SK-N-SH treated with all-trans-retinoic acid at 6 μM for 48 hours (cell line): ENCODE data around the gene CCAR1.
"Not testable (repeated sequence)": the region's sequence is repeated elsewhere in the genome, so short reads cannot be mapped to it uniquely, and the experiment has no call there.

ENCODE experiments used
- ATAC-seq: fragments of 200-7000 bp; cut with Tn5 transposase; 3 replicates; pipeline ENCODE4 v1.9.1; 2020; ENCODE audit warnings: mild to moderate bottlenecking, moderate library complexity
- ARNTL ChIP-seq: fragments of 450-650 bp; formaldehyde crosslinking; IDR thresholded peaks from 2 replicates; pipeline ENCODE4 v1.5.0; 2020; ENCODE audit warnings: low read depth, mild to moderate bottlenecking, moderate library complexity, borderline replicate concordance
- BACH2 ChIP-seq: fragments of 250-450 bp; sonication (Bioruptor Pico); IDR thresholded peaks from 2 replicates; pipeline ENCODE4 v1.9.0; 2021; ENCODE audit warnings: mild to moderate bottlenecking, borderline replicate concordance
- CREB5 ChIP-seq: fragments of 250-450 bp; sonication (Bioruptor Pico); IDR thresholded peaks from 2 replicates; pipeline ENCODE4 v1.5.1; 2020; ENCODE audit warnings: low read depth, mild to moderate bottlenecking, moderate library complexity
- CSDC2 ChIP-seq: fragments of 250-450 bp; sonication (Bioruptor Pico); IDR thresholded peaks from 2 replicates; pipeline ENCODE4 v1.5.0; 2020; ENCODE audit warnings: mild to moderate bottlenecking, moderate library complexity
- ESRRG ChIP-seq: fragments of 250-450 bp; sonication (Bioruptor Pico); IDR thresholded peaks from 2 replicates; pipeline ENCODE4 v1.6.1; 2021; ENCODE audit warnings: mild to moderate bottlenecking
- GLIS3 ChIP-seq: fragments of 250-450 bp; sonication (Bioruptor Pico); IDR thresholded peaks from 2 replicates; pipeline ENCODE4 v1.5.0; 2020; ENCODE audit warnings: mild to moderate bottlenecking, moderate library complexity
- OSR1 ChIP-seq: fragments of 250-450 bp; sonication (Bioruptor Pico); IDR thresholded peaks from 2 replicates; pipeline ENCODE4 v1.8.0; 2022; ENCODE audit warnings: moderate library complexity, mild to moderate bottlenecking, inconsistent platforms
- RARB ChIP-seq: fragments of 250-450 bp; sonication (Bioruptor Pico); IDR thresholded peaks from 2 replicates; pipeline ENCODE4 v1.8.0; 2021; ENCODE audit warnings: mild to moderate bottlenecking, moderate library complexity
- SNAI2 ChIP-seq: fragments of 250-450 bp; sonication (Bioruptor Pico); IDR thresholded peaks from 2 replicates; pipeline ENCODE4 v1.5.0; 2020; ENCODE audit warnings: mild to moderate bottlenecking, moderate library complexity
- TCF4 ChIP-seq: fragments of 250-450 bp; sonication (Bioruptor Pico); IDR thresholded peaks from 2 replicates; pipeline ENCODE4 v1.8.0; 2021; ENCODE audit warnings: mild to moderate bottlenecking, moderate library complexity, borderline replicate concordance
- TOX ChIP-seq: fragments of 250-450 bp; sonication (Bioruptor Pico); IDR thresholded peaks from 2 replicates; pipeline ENCODE4 v1.8.0; 2021; ENCODE audit warnings: mild to moderate bottlenecking, moderate library complexity, borderline replicate concordance
- ZC3H10 ChIP-seq: fragments of 250-450 bp; sonication (Bioruptor Pico); IDR thresholded peaks from 2 replicates; pipeline ENCODE4 v1.5.1; 2021; ENCODE audit warnings: mild to moderate bottlenecking, moderate library complexity
- ZFP3 ChIP-seq: fragments of 250-450 bp; sonication (Bioruptor Pico); IDR thresholded peaks from 2 replicates; pipeline ENCODE4 v1.5.0; 2020; ENCODE audit warnings: mild to moderate bottlenecking, moderate library complexity
- ZFP30 ChIP-seq: fragments of 450-650 bp; formaldehyde crosslinking; IDR thresholded peaks from 2 replicates; pipeline ENCODE4 v1.5.0; 2022; ENCODE audit warnings: mild to moderate bottlenecking, moderate library complexity
- ZNF565 ChIP-seq: fragments of 450-650 bp; formaldehyde crosslinking; conservative IDR thresholded peaks from 2 replicates; pipeline ENCODE4 v1.5.0; 2020; ENCODE audit warnings: low read depth, mild to moderate bottlenecking, moderate library complexity
- ZNF70 ChIP-seq: fragments of 450-650 bp; formaldehyde crosslinking; IDR thresholded peaks from 2 replicates; pipeline ENCODE4 v1.5.0; 2020; ENCODE audit warnings: mild to moderate bottlenecking, moderate library complexity
- ZNF8 ChIP-seq: fragments of 450-650 bp; formaldehyde crosslinking; IDR thresholded peaks from 2 replicates; pipeline ENCODE4 v1.5.0; 2020; ENCODE audit warnings: mild to moderate bottlenecking, moderate library complexity
- TF ChIP-seq, protein P1 (sequence below): fragments of 250-450 bp; sonication (Bioruptor Pico); IDR thresholded peaks from 2 replicates; pipeline ENCODE4 v1.5.1; 2021; ENCODE audit warnings: mild to moderate bottlenecking, moderate library complexity
- TF ChIP-seq, protein P2 (sequence below): fragments of 250-450 bp; sonication (Bioruptor Pico); IDR thresholded peaks from 2 replicates; pipeline ENCODE4 v1.8.0; 2021; ENCODE audit warnings: low read depth, mild to moderate bottlenecking, moderate library complexity, borderline replicate concordance
- TF ChIP-seq, protein P3 (sequence below): fragments of 250-450 bp; sonication (Bioruptor Pico); IDR thresholded peaks from 2 replicates; pipeline ENCODE4 v1.8.0; 2020; ENCODE audit warnings: mild to moderate bottlenecking, moderate library complexity, borderline replicate concordance

Gene CCAR1

GRCh38 chr10:68734349-68734748 is 13.3 kb downstream of the CCAR1 start:
- TF ChIP-seq ZNF70 (CRISPR knock-in tag) (no peak), ZNF565 (no peak), TCF4 (CRISPR knock-in tag) (no peak)
- ATAC-seq, result no peak

DNA sequence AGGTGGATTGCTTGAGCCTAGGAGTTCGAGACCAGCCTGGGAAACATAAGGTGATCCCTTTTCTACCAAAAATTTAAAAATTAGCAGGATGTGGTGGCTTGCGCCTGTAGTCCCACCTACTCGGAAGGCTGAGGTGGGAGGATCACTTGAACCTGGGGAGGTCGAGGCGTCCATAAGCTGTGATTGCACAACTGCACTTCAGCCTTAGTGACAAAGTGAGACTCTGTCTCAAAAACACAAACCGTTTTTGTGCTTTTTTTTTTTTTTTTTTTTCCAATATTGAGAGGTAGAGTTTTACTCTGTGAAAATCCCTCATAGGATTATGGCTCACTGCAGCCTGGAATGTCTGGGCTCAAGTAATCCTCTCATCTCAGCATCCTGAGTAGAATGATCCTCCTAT is 14.1 kb downstream of the CCAR1 start:
- ATAC-seq, result no peak
- no peak for TF ChIP-seq TOX (CRISPR knock-in tag)
- no peak for TF ChIP-seq ZNF8 (CRISPR knock-in tag)
- no peak for TF ChIP-seq OSR1 (CRISPR knock-in tag)
- no peak for TF ChIP-seq ZFP30
- no peak for TF ChIP-seq ZNF70 (CRISPR knock-in tag)
- TF ChIP-seq ZC3H10 (CRISPR knock-in tag), result no peak
- no peak for TF ChIP-seq GLIS3 (CRISPR knock-in tag)
- no peak for TF ChIP-seq ZFP3 (CRISPR knock-in tag)
- TF ChIP-seq CREB5, result no peak

DNA sequence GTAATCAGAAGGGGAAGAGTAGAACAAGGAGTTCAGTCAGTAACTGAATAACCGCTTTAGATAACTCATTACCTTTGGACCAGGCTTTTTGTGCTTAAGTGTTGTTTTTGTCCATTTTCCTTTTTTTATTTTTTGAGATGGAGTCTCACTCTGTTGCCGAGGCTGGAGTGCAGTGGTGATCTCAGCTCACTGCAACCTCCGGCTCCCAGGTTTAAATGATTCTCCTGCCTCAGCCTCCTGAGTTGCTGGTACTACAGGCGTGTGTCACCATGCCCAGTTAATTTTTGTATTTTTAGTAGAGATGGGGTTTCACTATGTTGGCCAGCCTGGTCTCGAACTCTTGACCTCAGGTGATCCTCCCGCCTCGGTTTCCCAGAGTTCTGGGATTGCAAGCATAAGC is 14.7 kb downstream of the CCAR1 start:
- not testable (repeated sequence) for ATAC-seq

- not testable (repeated sequence) for ATAC-seq
Observed at GRCh38 chr10:68740676-68741075, 19.6 kb downstream of the CCAR1 start.

DNA sequence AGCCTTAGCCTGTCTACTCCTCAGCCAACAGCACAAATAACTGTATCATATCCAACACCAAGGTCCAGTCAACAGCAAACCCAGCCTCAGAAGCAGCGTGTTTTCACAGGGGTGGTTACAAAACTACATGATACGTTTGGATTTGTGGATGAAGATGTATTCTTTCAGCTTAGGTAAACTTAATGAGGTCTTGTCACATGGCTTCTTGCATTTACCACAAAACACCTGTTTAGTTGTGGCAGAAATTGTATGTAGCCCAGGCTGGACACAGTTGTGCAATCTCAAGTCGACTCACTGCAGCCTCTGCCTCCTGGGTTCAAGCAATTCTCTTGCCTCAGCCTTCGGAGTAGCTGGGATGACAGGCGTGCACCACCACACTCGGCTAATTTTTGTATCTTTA is 21.4 kb downstream of the CCAR1 start:
- no peak for ATAC-seq
- TF ChIP-seq ZFP3 (CRISPR knock-in tag) (no peak), ARNTL (CRISPR knock-in tag) (no peak), ZC3H10 (CRISPR knock-in tag) (no peak), OSR1 (CRISPR knock-in tag) (no peak), ZNF70 (CRISPR knock-in tag) (no peak), BACH2 (CRISPR knock-in tag) (no peak), GLIS3 (CRISPR knock-in tag) (no peak), TCF4 (CRISPR knock-in tag) (no peak), ZFP30 (no peak), SNAI2 (CRISPR knock-in tag) (no peak), TOX (CRISPR knock-in tag) (no peak), RARB (no peak), CREB5 (no peak), ZNF8 (CRISPR knock-in tag) (no peak), ESRRG (CRISPR knock-in tag) (no peak), CSDC2 (no peak)
- TF ChIP-seq, protein P1, sequence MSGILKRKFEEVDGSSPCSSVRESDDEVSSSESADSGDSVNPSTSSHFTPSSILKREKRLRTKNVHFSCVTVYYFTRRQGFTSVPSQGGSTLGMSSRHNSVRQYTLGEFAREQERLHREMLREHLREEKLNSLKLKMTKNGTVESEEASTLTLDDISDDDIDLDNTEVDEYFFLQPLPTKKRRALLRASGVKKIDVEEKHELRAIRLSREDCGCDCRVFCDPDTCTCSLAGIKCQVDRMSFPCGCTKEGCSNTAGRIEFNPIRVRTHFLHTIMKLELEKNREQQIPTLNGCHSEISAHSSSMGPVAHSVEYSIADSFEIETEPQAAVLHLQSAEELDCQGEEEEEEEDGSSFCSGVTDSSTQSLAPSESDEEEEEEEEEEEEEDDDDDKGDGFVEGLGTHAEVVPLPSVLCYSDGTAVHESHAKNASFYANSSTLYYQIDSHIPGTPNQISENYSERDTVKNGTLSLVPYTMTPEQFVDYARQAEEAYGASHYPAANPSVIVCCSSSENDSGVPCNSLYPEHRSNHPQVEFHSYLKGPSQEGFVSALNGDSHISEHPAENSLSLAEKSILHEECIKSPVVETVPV, result no peak
- TF ChIP-seq, protein P2, sequence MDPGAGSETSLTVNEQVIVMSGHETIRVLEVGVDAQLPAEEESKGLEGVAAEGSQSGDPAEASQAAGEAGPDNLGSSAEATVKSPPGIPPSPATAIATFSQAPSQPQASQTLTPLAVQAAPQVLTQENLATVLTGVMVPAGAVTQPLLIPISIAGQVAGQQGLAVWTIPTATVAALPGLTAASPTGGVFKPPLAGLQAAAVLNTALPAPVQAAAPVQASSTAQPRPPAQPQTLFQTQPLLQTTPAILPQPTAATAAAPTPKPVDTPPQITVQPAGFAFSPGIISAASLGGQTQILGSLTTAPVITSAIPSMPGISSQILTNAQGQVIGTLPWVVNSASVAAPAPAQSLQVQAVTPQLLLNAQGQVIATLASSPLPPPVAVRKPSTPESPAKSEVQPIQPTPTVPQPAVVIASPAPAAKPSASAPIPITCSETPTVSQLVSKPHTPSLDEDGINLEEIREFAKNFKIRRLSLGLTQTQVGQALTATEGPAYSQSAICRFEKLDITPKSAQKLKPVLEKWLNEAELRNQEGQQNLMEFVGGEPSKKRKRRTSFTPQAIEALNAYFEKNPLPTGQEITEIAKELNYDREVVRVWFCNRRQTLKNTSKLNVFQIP (CRISPR knock-in tag), result no peak
- TF ChIP-seq, protein P3, sequence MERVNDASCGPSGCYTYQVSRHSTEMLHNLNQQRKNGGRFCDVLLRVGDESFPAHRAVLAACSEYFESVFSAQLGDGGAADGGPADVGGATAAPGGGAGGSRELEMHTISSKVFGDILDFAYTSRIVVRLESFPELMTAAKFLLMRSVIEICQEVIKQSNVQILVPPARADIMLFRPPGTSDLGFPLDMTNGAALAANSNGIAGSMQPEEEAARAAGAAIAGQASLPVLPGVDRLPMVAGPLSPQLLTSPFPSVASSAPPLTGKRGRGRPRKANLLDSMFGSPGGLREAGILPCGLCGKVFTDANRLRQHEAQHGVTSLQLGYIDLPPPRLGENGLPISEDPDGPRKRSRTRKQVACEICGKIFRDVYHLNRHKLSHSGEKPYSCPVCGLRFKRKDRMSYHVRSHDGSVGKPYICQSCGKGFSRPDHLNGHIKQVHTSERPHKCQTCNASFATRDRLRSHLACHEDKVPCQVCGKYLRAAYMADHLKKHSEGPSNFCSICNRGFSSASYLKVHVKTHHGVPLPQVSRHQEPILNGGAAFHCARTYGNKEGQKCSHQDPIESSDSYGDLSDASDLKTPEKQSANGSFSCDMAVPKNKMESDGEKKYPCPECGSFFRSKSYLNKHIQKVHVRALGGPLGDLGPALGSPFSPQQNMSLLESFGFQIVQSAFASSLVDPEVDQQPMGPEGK (CRISPR knock-in tag), result no peak
